ENCODE results near the gene DCLRE1A.

DNA sequence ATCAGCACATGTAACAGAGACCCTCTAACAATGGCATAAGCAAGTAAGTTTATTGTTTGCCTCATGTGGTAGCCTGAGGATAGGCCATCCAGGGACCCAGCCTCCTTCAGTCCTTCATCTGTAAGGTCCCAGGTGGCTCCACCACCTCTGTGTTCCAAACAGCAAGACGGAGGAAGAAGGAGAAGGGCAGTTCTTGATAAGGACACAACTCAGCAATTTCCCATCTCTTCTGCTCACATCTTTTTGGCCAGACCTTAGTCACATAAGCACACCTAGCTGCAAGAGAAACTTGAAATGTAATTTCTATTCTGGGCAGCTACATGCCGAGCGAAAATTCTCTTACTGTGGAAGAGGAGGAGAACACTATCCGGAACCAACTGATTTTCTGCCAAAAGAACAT, 33.9 kb downstream of the DCLRE1A start:
- TF ChIP-seq, protein P1, sequence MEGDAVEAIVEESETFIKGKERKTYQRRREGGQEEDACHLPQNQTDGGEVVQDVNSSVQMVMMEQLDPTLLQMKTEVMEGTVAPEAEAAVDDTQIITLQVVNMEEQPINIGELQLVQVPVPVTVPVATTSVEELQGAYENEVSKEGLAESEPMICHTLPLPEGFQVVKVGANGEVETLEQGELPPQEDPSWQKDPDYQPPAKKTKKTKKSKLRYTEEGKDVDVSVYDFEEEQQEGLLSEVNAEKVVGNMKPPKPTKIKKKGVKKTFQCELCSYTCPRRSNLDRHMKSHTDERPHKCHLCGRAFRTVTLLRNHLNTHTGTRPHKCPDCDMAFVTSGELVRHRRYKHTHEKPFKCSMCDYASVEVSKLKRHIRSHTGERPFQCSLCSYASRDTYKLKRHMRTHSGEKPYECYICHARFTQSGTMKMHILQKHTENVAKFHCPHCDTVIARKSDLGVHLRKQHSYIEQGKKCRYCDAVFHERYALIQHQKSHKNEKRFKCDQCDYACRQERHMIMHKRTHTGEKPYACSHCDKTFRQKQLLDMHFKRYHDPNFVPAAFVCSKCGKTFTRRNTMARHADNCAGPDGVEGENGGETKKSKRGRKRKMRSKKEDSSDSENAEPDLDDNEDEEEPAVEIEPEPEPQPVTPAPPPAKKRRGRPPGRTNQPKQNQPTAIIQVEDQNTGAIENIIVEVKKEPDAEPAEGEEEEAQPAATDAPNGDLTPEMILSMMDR (conservative IDR thresholded peaks at IDR 0.05; ENCODE audit: low read depth in 2 of 2): no peak
- TF ChIP-seq CREB1 (CRISPR knock-in tag; IDR thresholded peaks at IDR 0.05; ENCODE audit: low read depth) (no peak), EZH2phosphoT487 (IDR thresholded peaks at IDR 0.05; ENCODE audit: unreplicated experiment) (no peak), JUNB (IDR thresholded peaks at IDR 0.05; ENCODE audit: unreplicated experiment) (no peak), POLR2AphosphoS5 (IDR thresholded peaks at IDR 0.05; ENCODE audit: low read depth) (no peak), ZNF114 (CRISPR knock-in tag; IDR thresholded peaks at IDR 0.05) (no peak), EZH2 (IDR thresholded peaks at IDR 0.05; ENCODE audit: low read depth, unreplicated experiment) (no peak)

Measured in GM23338 (cell line).